Right renal pelvis (tissue), 4 donors: ENCODE results near the gene TIGIT. TPM values are rescaled to one million over a fixed set of nuclear protein-coding genes. Genes with fewer than 3 reads are reported as not detected.

Source experiments
- DNase-seq, 4 donors: peaks; one replicate each; pipeline ENCODE4 v3.0.0-alpha.2; 2013; ENCODE audit warnings: low read depth in 4 of 4, low spot score in 3 of 4, missing footprints in 1 of 4
- polyA plus RNA-seq, 4 donors: library from polyadenylated mRNA; unstranded; fragments of 120-200 nt; gene quantifications; one replicate each; pipeline ENCODE4 v1.2.1, GENCODE V29; 2013; ENCODE audit not compliant: insufficient read length in 4 of 4

The TIGIT gene
- polyA plus RNA-seq, 4 donors, result 0.07 to 0.11 (median 0.09) TPM

- DNase-seq, result no peak
These were observed 56.9 kb downstream of the TIGIT start for GRCh38 chr3:114350690-114351089.

DNA sequence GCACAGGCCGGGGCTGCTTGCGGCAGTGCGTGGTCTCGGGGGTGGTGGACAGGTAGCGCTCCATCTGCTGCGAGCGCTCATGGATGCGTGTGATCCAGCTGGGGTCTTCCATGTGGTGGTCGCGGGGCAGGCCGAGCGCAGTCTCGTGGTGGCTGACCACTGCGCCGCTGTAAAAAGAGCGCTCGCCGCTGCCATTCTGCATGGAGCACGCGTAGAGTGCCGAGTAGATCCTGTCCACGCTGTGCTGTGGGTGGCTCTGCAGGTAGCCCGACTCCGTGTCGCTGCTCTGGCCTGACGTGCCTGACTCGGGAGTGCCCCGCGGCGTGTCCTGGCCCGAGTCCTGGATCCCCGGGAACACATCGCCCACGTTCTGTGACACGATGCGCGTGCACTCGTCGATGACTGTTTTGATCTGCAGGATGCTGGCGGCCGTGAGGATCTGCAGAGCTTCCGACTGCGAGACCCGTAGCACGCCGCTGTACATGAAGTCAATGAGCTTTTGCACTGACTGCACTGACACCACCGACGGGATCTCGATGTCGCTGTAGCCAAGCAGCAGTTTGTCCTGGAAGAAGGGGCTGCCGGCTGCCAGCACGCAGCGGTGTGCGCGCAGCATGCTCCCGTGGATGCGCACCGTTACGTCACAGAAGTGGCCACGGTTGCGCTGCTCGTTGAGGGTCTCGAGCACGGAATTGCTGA, 57.4 kb downstream of the TIGIT start:
- no peak for DNase-seq

DNA sequence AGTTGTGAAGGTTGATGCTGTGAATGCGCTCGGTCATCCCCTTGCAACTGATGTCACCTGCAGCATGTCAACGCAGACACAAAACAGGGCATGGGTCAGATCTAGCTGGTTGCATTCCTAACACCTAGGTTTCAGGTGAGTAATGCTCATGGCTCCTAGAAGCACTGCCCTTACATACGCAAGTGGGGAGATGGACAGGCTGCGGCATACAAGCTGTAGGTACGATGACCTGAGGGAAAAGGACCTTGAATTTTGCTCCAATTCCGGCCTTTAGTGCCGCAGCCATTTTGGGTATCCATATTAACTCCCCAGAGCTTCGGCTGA, 58.0 kb downstream of the TIGIT start:
- no peak for DNase-seq

GRCh38 chr3:114355653-114356052, 61.8 kb downstream of the TIGIT start:
- DNase-seq, result no peak

DNA sequence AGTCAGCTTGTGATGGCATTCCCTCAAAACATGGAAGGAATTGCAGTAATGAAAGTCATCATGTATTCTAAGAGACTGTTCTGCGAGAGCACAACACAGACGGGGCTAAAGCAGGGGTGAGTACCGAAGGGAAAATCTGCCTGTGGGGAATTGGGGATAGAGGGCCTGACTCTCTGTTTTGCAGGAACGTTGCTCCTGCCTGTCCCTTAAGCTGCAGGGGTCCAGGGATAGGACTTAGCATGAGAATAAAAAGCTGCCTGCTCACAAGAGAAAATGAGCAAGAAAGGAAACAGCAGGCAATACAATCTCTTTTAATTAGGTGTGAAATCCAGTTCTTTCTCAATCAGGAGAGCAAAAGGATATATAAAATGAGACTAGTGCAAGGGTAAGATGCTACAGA, 62.2 kb downstream of the TIGIT start:
- no peak for DNase-seq

GRCh38 chr3:114356525-114356924, 62.7 kb downstream of the TIGIT start:
- no peak for DNase-seq

Other genes with a start within 250 kb of the TIGIT start
- 10 to 100 TPM; 14.2 to 19.1 (median 16.1) TPM for gene CCDC191, start 237.5 kb upstream of the TIGIT start, polyA plus RNA-seq
- gene QTRT2, start 237.3 kb upstream of the TIGIT start, polyA plus RNA-seq, result 10 to 100 TPM; 24.6 to 30.2 (median 26.6) TPM
- gene DRD3, start 115.0 kb upstream of the TIGIT start, polyA plus RNA-seq, result not detected
- gene ZNF80, start 56.5 kb upstream of the TIGIT start, polyA plus RNA-seq, result under 1 TPM in 1 of 4 donors, not detected in 3; 0.06 TPM